ENCODE results near the gene ACAD10. TPM values are rescaled to one million over a fixed set of nuclear protein-coding genes. Genes with fewer than 3 reads are reported as not detected.

ACAD10 gene
- total and polyA plus RNA-seq, 10 donors, result 10.2 to 40.5 (median 26.9) TPM

GRCh38 chr12:111741235-111741812 is 55.5 kb downstream of the ACAD10 start:
- H3K4me1 ChIP-seq, result no peaks in the 10 kb centered on the region
- WGBS, 5 donors, result 37 to 44% (median 42%) methylated on average over 4 of the region's 4 CpGs
- peaks cover 0 to 78% (median 40%) of the 10 kb centered on the region in 6 donors for H3K36me3 ChIP-seq
- no peak overlapping the region for H3K27ac ChIP-seq
- no peaks in the 10 kb centered on the region for H3K27me3 ChIP-seq (replicated peaks in 1 of 7)
- intact Hi-C loops (cut with DNase I; ENCODE audit: low total_unique reads), result no loop called here
- DNase-seq, result no peak
- H3K4me3 ChIP-seq, result no peak overlapping the region
- no peaks in the 10 kb centered on the region for H3K9me3 ChIP-seq
- TF ChIP-seq CTCF (IDR thresholded peaks at IDR 0.05 in 8 of 11, conservative IDR thresholded peaks at IDR 0.05 in 3 of 11), result no peak
- no peak for TF ChIP-seq POLR2AphosphoS5 (IDR thresholded peaks at IDR 0.05)
- TF ChIP-seq POLR2A (IDR thresholded peaks at IDR 0.05), result no peak

DNA sequence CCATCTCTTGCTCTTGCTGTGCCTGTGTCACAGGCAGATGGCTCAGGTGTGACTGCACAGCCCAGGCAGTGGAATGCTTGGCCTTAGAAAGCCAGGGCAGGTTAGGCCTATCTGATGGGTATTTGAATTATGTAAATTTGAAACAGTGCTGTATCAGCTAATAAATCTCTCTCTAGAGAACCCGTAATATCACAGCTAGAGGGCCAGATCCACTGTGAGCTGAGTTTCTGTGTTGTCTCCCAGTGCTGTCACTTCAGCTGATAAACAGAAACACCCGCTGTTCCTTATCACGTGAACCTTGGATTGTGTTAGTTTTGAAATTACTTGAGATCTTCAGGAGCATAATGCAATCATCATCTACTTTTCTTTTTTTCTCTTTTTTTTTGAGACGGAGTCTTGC is 59.4 kb downstream of the ACAD10 start:
- intact Hi-C loops (cut with DNase I; ENCODE audit: low total_unique reads), result no loop called here
- TF ChIP-seq CTCF (IDR thresholded peaks at IDR 0.05 in 8 of 11, conservative IDR thresholded peaks at IDR 0.05 in 3 of 11), result no peak
- no peak for TF ChIP-seq POLR2A (IDR thresholded peaks at IDR 0.05)
- no peak for TF ChIP-seq POLR2AphosphoS5 (IDR thresholded peaks at IDR 0.05)
- Histone ChIP-seq H3K27me3 (replicated peaks in 1 of 7) (no peaks in the 10 kb centered on the region), H3K27ac (no peak overlapping the region), H3K36me3 (peaks cover 6 to 78% (median 50%) of the 10 kb centered on the region in 6 donors), H3K9me3 (no peaks in the 10 kb centered on the region), H3K4me1 (no peaks in the 10 kb centered on the region), H3K4me3 (no peak overlapping the region)
- 85 to 94% (median 90%) methylated on average over 4 of the region's 4 CpGs for WGBS, 5 donors
- DNase-seq, result no peak

DNA sequence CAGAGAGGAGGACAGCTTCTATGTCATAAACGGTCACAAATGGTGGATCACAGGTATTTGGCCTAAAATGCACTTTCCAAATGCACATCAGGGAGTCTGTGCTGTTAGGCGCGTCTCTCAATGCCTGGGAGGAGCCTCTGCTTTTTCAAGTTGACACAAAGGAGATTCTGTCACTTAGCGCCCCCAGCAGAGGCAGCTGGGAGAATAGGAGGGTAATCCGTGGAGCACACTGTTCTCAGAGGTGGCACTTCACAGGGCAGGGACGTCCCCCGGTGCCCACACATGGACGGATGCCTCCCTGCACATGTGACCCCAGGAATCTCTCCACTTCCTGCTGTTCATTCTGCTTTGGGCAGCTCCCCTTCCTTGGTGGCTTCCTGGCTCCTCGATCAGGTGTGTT is 61.5 kb downstream of the ACAD10 start:
- no peak for TF ChIP-seq POLR2AphosphoS5 (IDR thresholded peaks at IDR 0.05)
- WGBS, 5 donors, result 79 to 94% (median 86%) methylated on average over 9 of the region's 9 CpGs
- intact Hi-C loops (cut with DNase I; ENCODE audit: low total_unique reads), result no loop called here
- no peak overlapping the region for H3K27ac ChIP-seq
- H3K4me3 ChIP-seq, result no peak overlapping the region
- H3K36me3 ChIP-seq, result peaks cover 6 to 91% (median 62%) of the 10 kb centered on the region in 6 donors
- H3K4me1 ChIP-seq, result no peaks in the 10 kb centered on the region
- peak; percentile 23 for DNase-seq
- H3K9me3 ChIP-seq, result no peaks in the 10 kb centered on the region
- no peaks in the 10 kb centered on the region for H3K27me3 ChIP-seq (replicated peaks in 1 of 7)

DNA sequence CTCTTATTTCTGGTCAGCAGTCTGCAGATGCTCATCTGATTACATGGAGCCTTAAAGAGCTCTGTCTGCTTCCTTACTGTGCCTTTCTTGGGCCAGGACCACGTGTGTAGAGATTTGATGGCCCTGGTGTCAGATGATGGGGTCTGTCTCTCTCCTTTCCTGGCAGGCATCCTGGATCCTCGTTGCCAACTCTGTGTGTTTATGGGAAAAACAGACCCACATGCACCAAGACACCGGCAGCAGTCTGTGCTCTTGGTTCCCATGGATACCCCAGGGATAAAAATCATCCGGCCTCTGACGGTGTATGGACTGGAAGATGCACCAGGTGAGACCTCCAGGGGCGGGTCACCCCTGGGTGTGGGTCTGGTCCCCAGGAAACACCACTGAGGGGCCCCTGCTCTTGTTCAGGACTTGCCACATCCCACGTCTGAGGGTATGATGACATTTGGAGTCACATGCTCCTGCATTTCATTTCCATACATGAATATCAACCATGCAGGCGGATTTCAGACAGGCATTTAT is 62.4 kb downstream of the ACAD10 start:
- intact Hi-C loops (cut with DNase I; ENCODE audit: low total_unique reads), result no loop called here
- no peak for DNase-seq
- TF ChIP-seq POLR2AphosphoS5 (IDR thresholded peaks at IDR 0.05), result no peak
- TF ChIP-seq POLR2A (IDR thresholded peaks at IDR 0.05), result no peak
- TF ChIP-seq CTCF (IDR thresholded peaks at IDR 0.05 in 8 of 11, conservative IDR thresholded peaks at IDR 0.05 in 3 of 11), result no peak
- Histone ChIP-seq H3K4me3 (no peak overlapping the region), H3K36me3 (peaks cover 6 to 89% (median 62%) of the 10 kb centered on the region in 6 donors), H3K27ac (no peak overlapping the region), H3K27me3 (replicated peaks in 1 of 7) (no peaks in the 10 kb centered on the region), H3K4me1 (peaks cover 0 to 4% (median 2%) of the 10 kb centered on the region in 6 donors), H3K9me3 (no peaks in the 10 kb centered on the region)
- 70 to 87% (median 79%) methylated on average over 8 of the region's 8 CpGs for WGBS, 5 donors
